ENCODE measurements around the gene CA5A.

Gene CA5A

DNA sequence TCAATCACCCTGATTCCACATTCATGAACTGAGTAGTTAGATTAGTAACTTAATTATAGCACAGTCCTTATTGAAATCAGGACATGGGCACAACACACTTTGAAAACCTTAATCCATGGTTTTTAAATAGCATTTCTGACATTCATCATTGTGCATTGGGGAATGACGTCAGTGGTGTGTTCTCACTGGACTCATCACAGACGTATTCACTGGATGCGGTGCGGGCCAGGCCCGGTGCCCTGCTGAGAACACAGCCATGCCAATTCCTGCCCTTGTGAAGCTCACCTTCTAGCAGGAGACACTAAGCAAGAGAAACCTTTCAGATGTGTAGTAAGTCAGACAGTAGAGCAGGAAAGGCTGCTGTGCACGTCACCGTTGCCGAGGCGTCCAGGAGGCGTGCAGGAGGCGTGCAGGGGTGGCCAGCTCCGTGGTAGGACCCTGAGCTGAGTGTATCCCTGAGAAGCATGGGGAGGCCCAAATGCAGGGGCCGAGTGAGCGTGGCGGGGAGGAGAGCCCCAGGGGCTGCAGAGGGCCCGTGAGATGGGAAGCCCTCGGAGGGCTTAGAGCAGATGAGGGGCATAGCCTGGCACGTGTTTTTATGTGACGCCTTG lies 27.8 kb upstream of the CA5A start:
- Histone ChIP-seq H3K9me3 (no peaks in the 10 kb centered on the region), H3K4me3 (ENCODE audit: low read depth, low read length) (no peak overlapping the region), H3K36me3 (no peaks in the 10 kb centered on the region), H3K4me1 (peaks cover 20% of the 10 kb centered on the region), H3K27me3 (no peaks in the 10 kb centered on the region)
- no peak for DNase-seq
- TF ChIP-seq, protein P1, sequence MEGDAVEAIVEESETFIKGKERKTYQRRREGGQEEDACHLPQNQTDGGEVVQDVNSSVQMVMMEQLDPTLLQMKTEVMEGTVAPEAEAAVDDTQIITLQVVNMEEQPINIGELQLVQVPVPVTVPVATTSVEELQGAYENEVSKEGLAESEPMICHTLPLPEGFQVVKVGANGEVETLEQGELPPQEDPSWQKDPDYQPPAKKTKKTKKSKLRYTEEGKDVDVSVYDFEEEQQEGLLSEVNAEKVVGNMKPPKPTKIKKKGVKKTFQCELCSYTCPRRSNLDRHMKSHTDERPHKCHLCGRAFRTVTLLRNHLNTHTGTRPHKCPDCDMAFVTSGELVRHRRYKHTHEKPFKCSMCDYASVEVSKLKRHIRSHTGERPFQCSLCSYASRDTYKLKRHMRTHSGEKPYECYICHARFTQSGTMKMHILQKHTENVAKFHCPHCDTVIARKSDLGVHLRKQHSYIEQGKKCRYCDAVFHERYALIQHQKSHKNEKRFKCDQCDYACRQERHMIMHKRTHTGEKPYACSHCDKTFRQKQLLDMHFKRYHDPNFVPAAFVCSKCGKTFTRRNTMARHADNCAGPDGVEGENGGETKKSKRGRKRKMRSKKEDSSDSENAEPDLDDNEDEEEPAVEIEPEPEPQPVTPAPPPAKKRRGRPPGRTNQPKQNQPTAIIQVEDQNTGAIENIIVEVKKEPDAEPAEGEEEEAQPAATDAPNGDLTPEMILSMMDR (IDR thresholded peaks at IDR 0.05; ENCODE audit: low read depth, low read length), result no peak

DNA sequence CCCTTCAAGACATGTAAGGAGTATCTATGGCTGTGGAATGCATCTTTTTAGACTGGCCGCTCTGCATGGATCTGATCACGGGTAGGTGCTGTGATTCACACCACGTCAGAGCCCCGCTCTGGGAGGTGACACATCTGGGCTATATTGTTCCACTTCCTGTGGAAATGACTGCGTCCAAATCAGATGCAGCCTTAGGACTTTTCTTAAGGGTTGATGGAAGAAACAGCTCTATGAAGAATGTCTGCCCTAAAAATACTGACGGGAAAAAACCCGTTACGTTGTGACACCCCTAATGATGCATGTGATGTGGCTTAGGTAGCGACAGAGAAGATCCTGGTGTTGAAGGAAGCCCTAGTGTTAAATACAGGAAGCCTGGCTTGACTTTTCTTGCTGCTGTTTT lies 27.1 kb upstream of the CA5A start:
- Histone ChIP-seq H3K4me3 (ENCODE audit: low read depth, low read length) (no peak overlapping the region), H3K4me1 (peaks cover 20% of the 10 kb centered on the region), H3K36me3 (no peaks in the 10 kb centered on the region), H3K27me3 (no peaks in the 10 kb centered on the region), H3K9me3 (no peaks in the 10 kb centered on the region)
- TF ChIP-seq, protein P1 (IDR thresholded peaks at IDR 0.05; ENCODE audit: low read depth, low read length), result no peak
- DNase-seq, result no peak

DNA sequence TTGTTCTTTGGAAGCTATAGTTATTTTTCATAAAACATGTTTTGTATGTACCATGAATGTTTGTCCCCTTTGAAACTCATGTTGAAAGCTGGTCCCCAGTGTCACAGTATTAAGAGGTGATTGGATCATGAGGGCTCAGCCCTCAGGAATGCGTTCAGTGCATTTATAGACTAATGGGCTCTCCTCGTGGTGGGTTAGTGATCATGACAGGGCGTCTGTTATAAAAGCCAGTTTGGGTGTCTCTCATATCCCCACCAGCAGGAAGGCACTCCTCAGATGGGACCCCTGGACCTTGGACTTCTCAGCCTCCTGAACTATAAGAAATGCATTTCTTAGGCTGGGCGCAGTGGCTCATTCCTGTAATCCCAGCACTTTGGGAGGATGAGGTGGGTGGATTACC lies 25.3 kb upstream of the CA5A start:
- Histone ChIP-seq H3K27me3 (no peaks in the 10 kb centered on the region), H3K4me1 (peaks cover 17% of the 10 kb centered on the region), H3K4me3 (ENCODE audit: low read depth, low read length) (no peak overlapping the region), H3K36me3 (no peaks in the 10 kb centered on the region), H3K9me3 (no peaks in the 10 kb centered on the region)
- TF ChIP-seq, protein P1 (IDR thresholded peaks at IDR 0.05; ENCODE audit: low read depth, low read length), result no peak
- DNase-seq, result no peak

DNA sequence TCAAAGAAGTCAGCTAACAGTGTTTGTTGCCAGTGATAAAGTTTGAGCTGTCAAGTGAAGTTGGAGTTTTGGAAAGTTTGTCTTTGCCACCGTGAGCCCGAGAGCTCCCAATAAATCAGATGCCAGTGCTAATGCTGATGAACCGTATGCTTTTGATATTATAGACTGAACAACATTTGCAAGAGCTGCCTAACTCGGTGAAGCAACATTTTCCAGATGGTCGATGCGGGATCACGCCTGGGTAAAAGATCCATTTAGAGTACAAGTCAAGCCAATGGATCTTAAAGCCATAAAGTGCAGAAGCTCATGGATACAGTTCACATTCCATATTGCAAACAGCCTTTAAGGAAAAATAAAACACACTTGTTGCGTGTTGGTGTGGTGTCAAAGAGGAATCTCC lies 24.5 kb upstream of the CA5A start:
- no peaks in the 10 kb centered on the region for H3K36me3 ChIP-seq
- DNase-seq, result no peak
- H3K9me3 ChIP-seq, result no peaks in the 10 kb centered on the region
- TF ChIP-seq, protein P1 (IDR thresholded peaks at IDR 0.05; ENCODE audit: low read depth, low read length), result no peak
- no peak overlapping the region for H3K4me3 ChIP-seq (ENCODE audit: low read depth, low read length)
- peaks cover 14% of the 10 kb centered on the region for H3K4me1 ChIP-seq
- H3K27me3 ChIP-seq, result no peaks in the 10 kb centered on the region

DNA sequence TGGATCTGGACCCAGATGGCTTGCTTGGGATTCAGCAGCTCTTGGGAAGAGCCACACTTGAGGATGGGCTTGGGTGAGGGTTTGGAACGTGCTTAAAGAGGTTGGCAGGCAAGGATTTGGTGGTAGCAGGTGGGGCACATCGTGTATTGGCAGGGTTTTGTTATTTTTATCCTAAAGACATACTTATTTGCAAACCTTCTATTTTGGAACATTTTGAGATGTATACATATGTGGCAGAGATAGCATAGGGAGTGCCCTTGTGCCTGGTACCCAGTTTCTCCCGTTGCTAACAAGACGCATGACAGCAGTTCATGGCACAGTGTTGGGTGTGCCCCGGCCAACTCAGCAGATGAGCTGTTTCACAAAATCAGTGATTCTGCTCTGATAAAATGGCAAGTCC lies 24.0 kb upstream of the CA5A start:
- Histone ChIP-seq H3K4me1 (peaks cover 12% of the 10 kb centered on the region; the same call in 1 of the 2 replicates), H3K9me3 (no peaks in the 10 kb centered on the region), H3K4me3 (ENCODE audit: low read depth, low read length) (no peak overlapping the region), H3K27me3 (no peaks in the 10 kb centered on the region), H3K36me3 (no peaks in the 10 kb centered on the region)
- TF ChIP-seq, protein P1 (IDR thresholded peaks at IDR 0.05; ENCODE audit: low read depth, low read length), result no peak
- no peak for DNase-seq

DNA sequence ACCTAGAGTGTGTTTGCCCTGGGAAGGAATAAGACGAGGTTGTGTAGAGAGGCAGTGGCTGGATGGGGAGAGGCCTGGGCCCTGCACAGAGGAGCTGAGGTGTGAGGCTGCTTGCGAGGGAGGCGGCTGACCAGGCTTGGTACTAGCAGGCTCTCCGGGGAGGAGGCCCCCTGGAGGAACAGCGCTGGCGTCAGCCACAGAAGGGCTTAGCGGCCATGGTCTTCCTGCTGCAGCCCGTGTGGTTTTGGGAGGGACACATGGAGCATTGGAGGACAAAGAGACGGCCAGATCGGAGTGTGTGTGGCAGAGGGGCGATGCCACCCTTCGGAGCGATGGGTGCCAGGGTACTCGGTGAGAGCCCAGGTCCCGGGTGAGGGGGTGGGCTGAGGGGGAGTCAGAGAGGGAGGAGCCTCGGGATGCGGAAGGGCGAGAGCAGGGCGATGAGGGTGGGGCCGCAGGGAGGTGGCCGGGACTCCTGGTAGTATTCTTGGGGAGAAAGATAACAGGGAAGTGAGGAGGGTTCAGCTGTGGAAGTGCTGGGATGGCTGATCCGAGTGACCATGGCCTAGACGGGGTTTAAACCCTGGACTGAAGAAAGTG lies 23.2 kb upstream of the CA5A start:
- no peak for DNase-seq
- no peaks in the 10 kb centered on the region for H3K36me3 ChIP-seq
- peaks cover 12% of the 10 kb centered on the region; the same call in 1 of the 2 replicates for H3K4me1 ChIP-seq
- H3K4me3 ChIP-seq (ENCODE audit: low read depth, low read length), result no peak overlapping the region
- TF ChIP-seq, protein P1 (IDR thresholded peaks at IDR 0.05; ENCODE audit: low read depth, low read length), result no peak
- H3K27me3 ChIP-seq, result no peaks in the 10 kb centered on the region
- no peaks in the 10 kb centered on the region for H3K9me3 ChIP-seq

Data from BE2C (cell line).